WERI-Rb-1 (cell line): ENCODE results near the gene RNF151.

Experiments used
- DNase-seq: peaks from one replicate; pipeline ENCODE4 v3.0.0-alpha.2; 2020
- H3K27ac ChIP-seq: fragments of 250-450 bp; sonication (Bioruptor Pico); 2 replicates; pipeline ENCODE4 v1.5.1; 2020; ENCODE audit warnings: mild to moderate bottlenecking, moderate library complexity
- H3K27me3 ChIP-seq: fragments of 250-450 bp; sonication (Bioruptor Pico); 2 replicates; pipeline ENCODE4 v1.5.1; 2021; ENCODE audit warnings: mild to moderate bottlenecking, low read depth, moderate library complexity; ENCODE audit not compliant: insufficient read depth, severe bottlenecking
- H3K36me3 ChIP-seq: fragments of 250-450 bp; sonication (Bioruptor Pico); 2 replicates; pipeline ENCODE4 v1.5.1; 2020; ENCODE audit warnings: mild to moderate bottlenecking, moderate library complexity
- H3K4me3 ChIP-seq: 2 replicates; pipeline ENCODE4 v1.5.1; 2011; ENCODE audit warnings: low read depth, mild to moderate bottlenecking, control low read depth, low read length
- H3K9me3 ChIP-seq: fragments of 250-450 bp; sonication (Bioruptor Pico); 2 replicates; pipeline ENCODE4 v1.5.1; 2021; ENCODE audit warnings: mild to moderate bottlenecking, moderate library complexity; ENCODE audit not compliant: severe bottlenecking
- CTCF ChIP-seq: IDR thresholded peaks from 2 replicates; pipeline ENCODE4 v1.5.1; 2011; ENCODE audit warnings: low read depth, mild to moderate bottlenecking, control low read depth, inconsistent platforms, low read length

Gene RNF151

DNA sequence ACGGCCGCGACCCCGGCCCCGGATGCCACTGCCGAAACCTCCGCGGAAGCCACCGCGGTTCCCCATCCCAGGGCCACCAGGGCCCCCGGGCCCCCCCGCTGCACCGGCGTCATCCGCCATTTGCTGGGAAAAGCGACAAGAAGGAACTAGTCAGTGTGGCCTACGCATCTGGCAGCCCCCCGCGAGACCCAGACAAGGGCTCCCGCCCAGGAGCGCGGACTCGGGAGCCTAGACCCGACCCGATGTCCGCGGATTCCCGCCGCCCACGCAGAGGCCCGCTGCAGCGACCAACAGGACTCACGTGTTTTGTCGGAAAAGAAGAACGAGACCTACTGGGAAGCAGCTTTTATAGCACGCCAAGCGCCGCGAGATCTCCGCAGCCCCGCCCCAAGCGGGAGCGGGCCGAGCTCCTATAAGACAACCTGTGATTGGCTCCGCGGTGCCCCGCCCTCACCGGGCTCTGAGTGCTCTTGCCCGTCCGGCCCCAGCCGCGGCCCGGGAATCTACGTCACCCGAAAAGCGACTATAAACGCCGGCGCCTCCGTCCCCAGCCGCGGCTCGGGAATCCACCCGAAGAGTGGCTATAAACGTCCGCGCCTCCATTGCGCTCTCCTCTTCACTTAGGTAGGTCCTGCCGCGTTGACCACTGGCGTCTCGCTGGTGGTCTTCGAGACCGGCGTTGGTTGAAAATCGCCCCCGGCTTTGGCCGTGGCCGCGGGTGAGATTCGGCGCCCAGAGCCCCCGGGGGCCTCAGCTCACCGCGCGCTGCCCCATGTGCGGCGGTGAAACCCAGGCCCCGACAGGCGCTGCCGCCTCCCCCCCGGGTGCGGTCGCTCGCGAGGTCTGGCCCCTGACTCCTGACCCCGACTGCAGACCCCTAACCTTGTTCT, 1.9 kb upstream of the RNF151 start, which contains the start of gene RPS2:
Gene RPS2 (minus strand): TSS at position 321 of the 890 bp plus-strand sequence. CDS start 201 bp downstream, at position 120.
- peak within 1 kb of the TSS; percentile 82 for H3K4me3 ChIP-seq
- H3K27me3 ChIP-seq, result no peaks in the 10 kb centered on the region
- H3K9me3 ChIP-seq, result no peaks in the 10 kb centered on the region
- TF ChIP-seq CTCF, result no peak
- peaks cover 43% of the 10 kb centered on the region for H3K36me3 ChIP-seq
- H3K27ac ChIP-seq, result peak within 1 kb of the TSS; percentile 92
- DNase-seq, result peak; percentile 99

- Histone ChIP-seq H3K36me3 (peaks cover 43% of the 10 kb centered on the region), H3K27me3 (no peaks in the 10 kb centered on the region), H3K9me3 (no peaks in the 10 kb centered on the region), H3K27ac (peak overlapping the region; percentile 92), H3K4me3 (peak overlapping the region; percentile 82)
- TF ChIP-seq CTCF, result no peak
- no peak for DNase-seq
Observed at GRCh38 chr16:1965396-1966001, 1.2 kb upstream of the RNF151 start.

- Histone ChIP-seq H3K27ac (no peak overlapping the region), H3K4me3 (no peak overlapping the region), H3K27me3 (no peaks in the 10 kb centered on the region), H3K36me3 (peaks cover 20% of the 10 kb centered on the region), H3K9me3 (no peaks in the 10 kb centered on the region)
- no peak for TF ChIP-seq CTCF
- DNase-seq, result no peak
Observed at GRCh38 chr16:1968146-1968953, 1.7 kb downstream of the RNF151 start.

DNA sequence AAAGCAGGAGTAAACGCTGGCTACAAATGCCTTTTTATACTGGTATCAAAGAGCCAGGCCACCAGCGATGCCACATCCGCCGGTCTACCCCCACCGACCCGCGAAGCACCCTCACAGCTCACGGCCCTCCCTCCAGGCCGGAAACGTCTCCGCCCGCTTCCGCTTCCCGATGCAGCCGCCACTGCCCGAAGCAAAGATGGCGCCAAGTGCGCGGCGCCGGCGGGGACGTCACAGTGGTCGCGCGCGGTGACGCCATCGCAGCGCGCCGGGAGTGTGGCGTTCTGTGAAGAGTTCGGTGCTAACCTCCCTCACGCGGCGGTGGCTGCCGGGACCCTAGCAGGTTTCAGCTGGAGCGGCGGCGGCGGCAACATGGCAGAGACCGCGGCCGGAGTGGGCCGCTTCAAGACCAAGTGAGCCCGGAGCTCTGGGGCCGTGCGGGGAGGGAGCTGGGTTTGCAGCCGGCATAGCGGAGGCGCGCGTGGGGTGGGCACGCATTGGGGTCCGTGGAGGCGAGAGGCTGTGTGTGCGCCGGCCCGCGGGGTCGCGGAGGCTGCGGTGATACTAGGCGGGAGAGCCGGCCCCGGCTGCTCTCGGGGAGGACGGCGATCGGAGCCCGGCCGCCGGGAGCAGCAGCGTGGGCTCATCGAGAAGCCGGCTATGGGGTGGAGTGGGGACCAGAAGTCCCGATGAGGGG, 5.3 kb downstream of the RNF151 start, which contains the start of gene TBL3:
Gene TBL3 (plus strand): TSS at position 258 of the 694 bp plus-strand sequence. CDS start 112 bp downstream, at position 370.
- Histone ChIP-seq H3K4me3 (peak within 1 kb of the TSS; percentile 76), H3K27ac (peak within 1 kb of the TSS; percentile 73), H3K9me3 (no peaks in the 10 kb centered on the region), H3K27me3 (no peaks in the 10 kb centered on the region), H3K36me3 (peaks cover 33% of the 10 kb centered on the region)
- TF ChIP-seq CTCF, result no peak
- DNase-seq, result peak; percentile 92

GRCh38 chr16:1972490-1972877, 5.8 kb downstream of the RNF151 start:
- no peaks in the 10 kb centered on the region for H3K9me3 ChIP-seq
- H3K27me3 ChIP-seq, result no peaks in the 10 kb centered on the region
- peaks cover 36% of the 10 kb centered on the region for H3K36me3 ChIP-seq
- DNase-seq, result no peak
- peak overlapping the region; percentile 76 for H3K4me3 ChIP-seq
- peak overlapping the region; percentile 73 for H3K27ac ChIP-seq
- no peak for TF ChIP-seq CTCF
